K562 (cell line): ENCODE data around the gene JAKMIP1. TPM values are rescaled to one million over a fixed set of nuclear protein-coding genes. Genes with fewer than 3 reads are reported as not detected.

Experiments
- ATAC-seq: fragments of 200-7000 bp; cut with Tn5 transposase; 3 replicates; pipeline ENCODE4 v1.9.1; 2020; ENCODE audit warnings: moderate library complexity
- BruUV-seq: library from RNA; stranded (reverse); fragments of 400-500 nt; replicated peaks from 2 replicates; lab custom pipeline; 2021; lab: Mats Ljungman, UMichigan
- CTCF ChIA-PET: fragments of 300-600 bp; formaldehyde crosslinking; extraction: SDS; loops from one replicate; lab custom pipeline; 2021; ENCODE audit warnings: low intra/inter-chr PET ratio; lab: Yijun Ruan, JAX
- POLR2A ChIA-PET: fragments of 300-600, 350-650 bp; sonication (Branson Sonifier 250); formaldehyde crosslinking; extraction: SDS; loops from one replicate; lab custom pipeline; 2021; ENCODE audit warnings: antibody characterized with exemption, inconsistent platforms; lab: Yijun Ruan, JAX
- DNase-seq, 4 experiments: peaks; one replicate each; pipeline versions ENCODE4 v3.0.0 to v3.0.0-alpha.2; 2011 to 2018; ENCODE audit warnings: low spot score in 3 of 4, mixed read lengths in 3 of 4; ENCODE audit errors: extremely low read depth in 1 of 4
- FAIRE-seq: peaks from 2 replicates; lab custom pipeline; 2011; peaks lifted over from hg19 to GRCh38; lab: Jason Lieb, UNC
- H2AFZ ChIP-seq: 2 replicates; pipeline ENCODE4 v1.6.0; 2011; ENCODE audit warnings: low read depth, low read length, control low read depth, inconsistent platforms
- H3K27ac ChIP-seq: fragments of 200-600 bp; 3 replicates; pipeline ENCODE4 v1.8.0; 2011; ENCODE audit warnings: low read depth, mild to moderate bottlenecking, control low read depth, inconsistent platforms, low read length, moderate library complexity, mixed read lengths; ENCODE audit errors: extremely low read depth
- H3K27me3 ChIP-seq, 2 experiments: fragments of 300-600 bp in 1 of 2; 2 replicates in 1 of 2; 3 replicates in 1 of 2; pipeline versions ENCODE4 v1.6.0 to v1.8.0; 2011; ENCODE audit warnings: inconsistent platforms in 2 of 2, low read length in 2 of 2, mild to moderate bottlenecking in 1 of 2, mixed read lengths in 1 of 2, moderate library complexity in 1 of 2; ENCODE audit not compliant: control insufficient read depth in 2 of 2, insufficient read depth in 2 of 2
- H3K36me3 ChIP-seq: fragments of 300-600 bp; 3 replicates; pipeline ENCODE4 v1.8.0; 2011; ENCODE audit warnings: mild to moderate bottlenecking, low read length, inconsistent platforms; ENCODE audit not compliant: control insufficient read depth, insufficient read depth
- H3K4me1 ChIP-seq, 2 experiments: fragments of 200-600 bp in 1 of 2; replicated peaks in 1 of 2; 2 replicates in 1 of 2; 3 replicates in 1 of 2; pipeline versions ENCODE4 v1.5.1 to v1.8.0; 2011; ENCODE audit warnings: inconsistent platforms in 2 of 2, low read length in 2 of 2, mild to moderate bottlenecking in 1 of 2, mixed read lengths in 1 of 2, moderate library complexity in 1 of 2; ENCODE audit not compliant: control insufficient read depth in 2 of 2, insufficient read depth in 2 of 2
- H3K4me2 ChIP-seq: 2 replicates; pipeline ENCODE4 v1.6.1; 2011; ENCODE audit warnings: low read length, control low read depth, inconsistent platforms, mixed read lengths; ENCODE audit not compliant: insufficient read depth
- H3K4me3 ChIP-seq: fragments of 200-600 bp; sonication (generic), shearing (Covaris generic); 2 replicates; pipeline ENCODE4 v1.5.1; 2016; ENCODE audit warnings: control low read depth, inconsistent platforms
- H3K79me2 ChIP-seq: fragments of 200-600 bp; 3 replicates; pipeline ENCODE4 v1.8.0; 2011; ENCODE audit warnings: low read length, inconsistent platforms; ENCODE audit not compliant: control insufficient read depth, insufficient read depth
- H3K9ac ChIP-seq, 2 experiments: 2 replicates each; pipeline versions ENCODE4 v1.6.0 to v1.6.1; 2011; ENCODE audit warnings: low read depth in 2 of 2, low read length in 2 of 2, control low read depth in 1 of 2, inconsistent platforms in 1 of 2, mild to moderate bottlenecking in 1 of 2, mixed read lengths in 1 of 2; ENCODE audit not compliant: insufficient read depth in 1 of 2
- H3K9me1 ChIP-seq: one replicate; pipeline ENCODE4 v1.6.0; 2011; ENCODE audit warnings: inconsistent platforms, mild to moderate bottlenecking, low read length, moderate library complexity; ENCODE audit not compliant: control insufficient read depth, insufficient read depth
- H3K9me3 ChIP-seq: replicated peaks from 2 replicates; pipeline ENCODE4 v1.5.1; 2011; ENCODE audit warnings: low read depth, low read length, inconsistent platforms; ENCODE audit not compliant: control insufficient read depth, insufficient read depth
- H4K20me1 ChIP-seq: replicated peaks from 2 replicates; pipeline ENCODE4 v1.6.1; 2011; ENCODE audit warnings: low read length, inconsistent platforms, mixed read lengths; ENCODE audit not compliant: control insufficient read depth, insufficient read depth
- HMG20B ChIP-seq: fragments of 250-450 bp; sonication (Bioruptor Pico); IDR thresholded peaks from 2 replicates; pipeline ENCODE4 v1.5.0; 2021; ENCODE audit warnings: mild to moderate bottlenecking
- HNRNPUL1 ChIP-seq: fragments of 200-400 bp; formaldehyde crosslinking; IDR thresholded peaks from 2 replicates; pipeline ENCODE4 v1.6.1; 2017; ENCODE audit warnings: low read length
- IRF1 ChIP-seq: sonication (generic); formaldehyde crosslinking; IDR thresholded peaks from 2 replicates; pipeline ENCODE4 v1.8.0; 2022; ENCODE audit warnings: missing genetic modification reagents, mild to moderate bottlenecking, borderline replicate concordance
- SMAD3 ChIP-seq: fragments of 450-650 bp; formaldehyde crosslinking; conservative IDR thresholded peaks from 2 replicates; pipeline ENCODE4 v1.4.0; 2020; ENCODE audit warnings: mild to moderate bottlenecking
- ZBTB43 ChIP-seq: sonication (generic); formaldehyde crosslinking; IDR thresholded peaks from 2 replicates; pipeline ENCODE4 v1.8.0; 2023; ENCODE audit warnings: mild to moderate bottlenecking, missing genetic modification reagents
- ZNF707 ChIP-seq: fragments of 250-450 bp; sonication (Bioruptor Pico); conservative IDR thresholded peaks from 2 replicates; pipeline ENCODE4 v1.8.0; 2022; ENCODE audit warnings: inconsistent platforms, mild to moderate bottlenecking, moderate library complexity
- WGBS: fragments of 100-300 bp; shearing (Covaris generic); methylation state at CpG from one replicate; pipeline ENCODE4 v1.1.6; 2016; ENCODE audit warnings: low coverage, mixed read lengths; ENCODE audit not compliant: insufficient coverage; ENCODE audit errors: missing lambda C conversion rate; 5-methylcytosine and 5-hydroxymethylcytosine counted together
- in situ Hi-C: fragments of 300-500 bp; cut with MboI; formaldehyde crosslinking; loops from 4 replicates; pipeline ENCODE4 v1.15.0; 2018; ENCODE audit warnings: inconsistent platforms, mixed read lengths
- intact Hi-C: fragments of 100-400 bp; cut with micrococcal nuclease; formaldehyde crosslinking; loops from 2 replicates; pipeline ENCODE4 v1.14.2; 2022
- polyA plus RNA-seq, 8 experiments: library from polyadenylated mRNA; depleted of rRNA in 4 of 8; stranded (reverse) in 5 of 8; unstranded in 3 of 8; fragments of >200 nt; fragmentation: Nextera tagmentation in 2 of 8; fragmentation: Illumina TruSeq in 1 of 8; extraction: Ambion mirVana in 2 of 8; extraction: Trizol in 1 of 8; gene quantifications; 2 replicates each; pipeline versions ENCODE4 v1.2.1 to v1.2.3, GENCODE V29; 2011 to 2014; ENCODE audit warnings: inconsistent platforms in 1 of 8, missing spikeins in 1 of 8
- total RNA-seq, 7 experiments: library from RNA; depleted of rRNA in 6 of 7; stranded (reverse); fragments of >200 nt in 6 of 7; fragmentation: Illumina TruSeq in 2 of 7; extraction: Trizol in 2 of 7; gene quantifications; 2 replicates each; pipeline versions ENCODE4 v1.2.1 to v1.2.3, GENCODE V29; 2011 to 2021; ENCODE audit warnings: low replicate concordance in 1 of 7
- TF ChIP-seq, protein P1 (sequence below): fragments of 250-450 bp; sonication (Bioruptor Pico); IDR thresholded peaks from 2 replicates; pipeline ENCODE4 v1.5.0; 2021; ENCODE audit warnings: mild to moderate bottlenecking, moderate library complexity

JAKMIP1 gene
- total and polyA plus RNA-seq, 9 of the 15 experiments (the other 6 are each of a cell fraction or from before 2014, with no cell fraction given): not detected

DNA sequence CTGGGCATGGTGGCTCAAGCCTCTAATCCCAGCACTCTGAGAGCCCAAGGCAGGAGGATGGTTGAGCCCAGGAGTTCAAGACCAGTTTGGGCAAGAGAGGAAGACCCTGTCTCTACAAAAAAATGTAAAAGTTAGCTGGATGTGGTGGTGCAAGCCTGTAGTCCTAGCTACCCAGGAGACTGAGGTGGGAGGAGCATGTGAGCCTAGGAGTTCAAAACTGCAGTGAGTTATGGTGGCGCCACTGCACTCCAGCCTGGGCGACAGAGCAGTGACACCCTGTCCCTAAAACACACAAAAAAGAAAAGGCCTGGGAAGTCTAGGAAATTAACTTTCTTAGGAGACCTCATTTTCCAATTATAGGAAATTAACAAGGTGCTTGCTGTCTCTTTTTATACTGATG lies 76.8 kb downstream of the JAKMIP1 start:
- no peak overlapping the region for H3K4me2 ChIP-seq
- ChIA-PET CTCF (no interaction called here), POLR2A (interaction anchor here (0.7 kb wide), 1 partner anchor 10 kb away, joined by 3 read pairs; no protein-coding TSS in a partner anchor)
- no peaks in the 10 kb centered on the region for H4K20me1 ChIP-seq
- in situ Hi-C loops (no loop called here), intact Hi-C loops (no loop called here)
- no peaks in the 10 kb centered on the region for H3K36me3 ChIP-seq
- no peak overlapping the region for H3K4me3 ChIP-seq
- no peaks in the 10 kb centered on the region for H3K9me3 ChIP-seq
- no peak for DNase-seq
- H3K9me1 ChIP-seq: no peaks in the 10 kb centered on the region
- no peaks in the 10 kb centered on the region for H3K4me1 ChIP-seq
- peaks cover 4 to 32% of the 10 kb centered on the region in 2 experiments; a peak in 3 of 5 replicates for H3K27me3 ChIP-seq
- H3K9ac ChIP-seq: no peak overlapping the region
- FAIRE-seq: no peak
- no TSS peak for BruUV-seq
- 8% methylated on average over 2 of the region's 2 CpGs for WGBS
- no peak overlapping the region for H2AFZ ChIP-seq
- TF ChIP-seq ZNF707 (CRISPR knock-in tag): no peak
- no peak for ATAC-seq
- H3K79me2 ChIP-seq: no peaks in the 10 kb centered on the region
- H3K27ac ChIP-seq: no peak overlapping the region

DNA sequence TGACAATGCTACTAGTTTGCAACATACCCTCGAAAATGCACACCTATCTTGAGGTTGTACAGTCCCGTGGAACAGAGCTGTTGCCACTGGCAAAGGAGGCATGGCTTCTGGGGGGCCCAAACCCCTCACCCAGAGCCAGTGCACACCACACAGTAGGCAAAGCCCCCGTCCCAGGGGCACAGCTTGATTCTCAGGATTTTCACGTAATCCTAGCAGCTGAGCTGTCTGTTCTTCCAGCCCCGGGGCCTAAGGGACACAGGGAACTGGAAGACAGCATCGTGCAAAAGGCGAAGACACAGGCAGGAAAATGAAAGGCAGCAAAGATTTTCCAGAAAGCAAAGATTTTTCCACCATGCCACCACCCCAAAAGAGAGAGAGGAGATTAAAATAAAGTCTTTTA lies 77.2 kb downstream of the JAKMIP1 start:
- BruUV-seq: no TSS peak
- H3K27me3 ChIP-seq: peaks cover 4 to 36% of the 10 kb centered on the region in 2 experiments; a peak in 3 of 5 replicates
- POLR2A ChIA-PET: interaction anchor here (0.7 kb wide), 1 partner anchor 9 kb away, joined by 3 read pairs; no protein-coding TSS in a partner anchor
- H3K27ac ChIP-seq: no peak overlapping the region
- no peaks in the 10 kb centered on the region for H3K4me1 ChIP-seq
- no peaks in the 10 kb centered on the region for H3K9me3 ChIP-seq
- H3K9me1 ChIP-seq: no peaks in the 10 kb centered on the region
- ATAC-seq (no peak), FAIRE-seq (no peak), DNase-seq (no peak)
- no peak overlapping the region for H3K4me3 ChIP-seq
- no peak overlapping the region for H2AFZ ChIP-seq
- no peaks in the 10 kb centered on the region for H3K36me3 ChIP-seq
- H3K4me2 ChIP-seq: no peak overlapping the region
- CTCF ChIA-PET: no interaction called here
- no peak overlapping the region for H3K9ac ChIP-seq
- intact Hi-C loops: no loop called here
- H3K79me2 ChIP-seq: no peaks in the 10 kb centered on the region
- no peaks in the 10 kb centered on the region for H4K20me1 ChIP-seq
- TF ChIP-seq HMG20B (no peak), IRF1 (CRISPR knock-in tag) (no peak), HNRNPUL1 (no peak), SMAD3 (CRISPR knock-in tag) (no peak), ZBTB43 (CRISPR knock-in tag) (no peak)
- TF ChIP-seq, protein P1, sequence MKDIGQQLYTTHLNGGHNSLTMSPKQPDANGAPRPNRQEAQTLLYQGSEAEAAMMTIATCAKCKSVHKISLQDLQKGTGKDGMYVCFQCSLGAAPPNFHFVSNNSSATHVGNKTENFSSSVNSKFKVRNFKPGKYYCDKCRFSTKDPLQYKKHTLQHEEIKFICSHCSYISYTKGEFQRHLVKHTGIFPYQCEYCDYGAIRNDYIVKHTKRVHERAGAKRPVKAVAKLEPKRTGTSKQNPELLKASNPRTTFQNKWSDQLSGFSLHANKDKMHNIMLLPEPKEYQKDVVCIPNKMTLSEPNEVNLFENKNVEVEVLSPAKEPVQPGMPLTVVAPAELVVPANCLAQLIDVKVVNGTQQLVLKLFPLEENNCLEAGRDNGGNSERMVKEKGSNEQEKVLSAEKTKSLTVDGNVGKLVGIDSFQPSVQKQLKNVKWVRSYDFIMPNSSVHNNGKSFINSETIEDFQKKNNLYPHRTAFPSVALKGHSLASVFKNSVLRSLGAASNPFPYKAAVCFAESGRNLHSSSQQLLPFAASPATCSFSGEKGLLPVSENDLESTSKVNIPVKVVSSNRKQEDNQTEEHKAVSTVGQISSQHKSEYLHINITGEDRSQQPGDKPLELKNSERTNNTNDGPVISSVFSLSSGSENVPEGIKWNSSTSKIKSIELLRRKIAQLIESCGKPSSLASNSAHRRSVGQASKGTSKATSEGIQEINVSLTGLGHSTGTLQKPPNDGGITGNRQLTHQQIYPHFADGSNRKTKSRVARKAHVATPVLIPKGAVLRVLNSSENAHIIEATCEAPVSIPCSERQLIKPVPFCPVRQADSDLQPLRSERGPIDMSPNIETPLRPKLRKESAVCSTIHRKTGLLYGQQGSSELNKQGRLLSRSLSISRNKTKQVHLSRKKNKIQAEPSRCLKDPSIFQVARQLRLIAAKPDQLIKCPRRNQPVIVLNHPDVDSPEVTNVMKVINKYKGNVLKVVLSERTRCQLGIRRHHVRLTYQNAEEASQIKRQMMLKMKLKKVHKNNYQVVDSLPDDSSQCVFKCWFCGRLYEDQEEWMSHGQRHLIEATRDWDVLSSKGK (CRISPR knock-in tag): no peak
- WGBS: 0% methylated on average over 7 of the region's 7 CpGs
- in situ Hi-C loops: no loop called here
